ENCODE results near the gene THTPA. TPM values are rescaled to one million over a fixed set of nuclear protein-coding genes. Genes with fewer than 3 reads are reported as not detected.
"Not testable (repeated sequence)": the region's sequence is repeated elsewhere in the genome, so short reads cannot be mapped to it uniquely, and the experiment has no call there.

THTPA gene
- polyA plus RNA-seq, 1 donor = 34.8 TPM

- peaks cover 8% of the 10 kb centered on the region for H3K9me3 ChIP-seq (ENCODE audit: control insufficient read depth, low read depth, low read length)
- H3K27ac ChIP-seq (ENCODE audit: low read length) = no peak within 1 kb of the TSS
- H3K4me1 ChIP-seq (ENCODE audit: control insufficient read depth, insufficient read depth, low read length) = peaks cover 7% of the 10 kb centered on the region
- 18% methylated on average over 7 of the region's 18 CpGs for WGBS (ENCODE audit: insufficient coverage, low lambda C conversion rate)
- no peaks in the 10 kb centered on the region for H3K36me3 ChIP-seq (ENCODE audit: control insufficient read depth, insufficient read depth, low read length)
- H3K27me3 ChIP-seq (ENCODE audit: control insufficient read depth, insufficient read depth, low read length) = peaks cover 54% of the 10 kb centered on the region
- H3K4me3 ChIP-seq (ENCODE audit: low read length) = peak within 1 kb of the TSS; percentile 26
- DNase-seq = no peak
Observed at GRCh38 chr14:23578560-23579310, 22.7 kb downstream of the THTPA start, which contains the start of gene JPH4. Gene JPH4, minus strand, starts transcription at chr14:23578790. Its CDS starts 1,337 bp downstream, at chr14:23577453.

GRCh38 chr14:23579311-23579630 lies 23.2 kb downstream of the THTPA start:
- Histone ChIP-seq H3K27ac (ENCODE audit: low read length) (no peak overlapping the region), H3K36me3 (ENCODE audit: control insufficient read depth, insufficient read depth, low read length) (no peaks in the 10 kb centered on the region), H3K4me3 (ENCODE audit: low read length) (no peak overlapping the region), H3K9me3 (ENCODE audit: control insufficient read depth, low read depth, low read length) (peaks cover 8% of the 10 kb centered on the region), H3K27me3 (ENCODE audit: control insufficient read depth, insufficient read depth, low read length) (peaks cover 53% of the 10 kb centered on the region), H3K4me1 (ENCODE audit: control insufficient read depth, insufficient read depth, low read length) (peaks cover 7% of the 10 kb centered on the region)
- WGBS (ENCODE audit: insufficient coverage, low lambda C conversion rate) = no CpG with 5 or more reads among the region's 3 CpGs
- no peak for DNase-seq

- no peak overlapping the region for H3K27ac ChIP-seq (ENCODE audit: low read length)
- H3K4me1 ChIP-seq (ENCODE audit: control insufficient read depth, insufficient read depth, low read length) = peaks cover 7% of the 10 kb centered on the region
- peaks cover 48% of the 10 kb centered on the region for H3K27me3 ChIP-seq (ENCODE audit: control insufficient read depth, insufficient read depth, low read length)
- no peaks in the 10 kb centered on the region for H3K36me3 ChIP-seq (ENCODE audit: control insufficient read depth, insufficient read depth, low read length)
- peaks cover 8% of the 10 kb centered on the region for H3K9me3 ChIP-seq (ENCODE audit: control insufficient read depth, low read depth, low read length)
- DNase-seq = no peak
- H3K4me3 ChIP-seq (ENCODE audit: low read length) = no peak overlapping the region
Observed at GRCh38 chr14:23579739-23580138, 23.7 kb downstream of the THTPA start.

GRCh38 chr14:23580152-23580926 lies 24.3 kb downstream of the THTPA start:
- no CpG with 5 or more reads among the region's 24 CpGs for WGBS (ENCODE audit: insufficient coverage, low lambda C conversion rate)
- no peak overlapping the region for H3K4me3 ChIP-seq (ENCODE audit: low read length)
- no peak for DNase-seq
- H3K27me3 ChIP-seq (ENCODE audit: control insufficient read depth, insufficient read depth, low read length) = peaks cover 42% of the 10 kb centered on the region
- no peaks in the 10 kb centered on the region for H3K36me3 ChIP-seq (ENCODE audit: control insufficient read depth, insufficient read depth, low read length)
- peaks cover 7% of the 10 kb centered on the region for H3K4me1 ChIP-seq (ENCODE audit: control insufficient read depth, insufficient read depth, low read length)
- peaks cover 8% of the 10 kb centered on the region for H3K9me3 ChIP-seq (ENCODE audit: control insufficient read depth, low read depth, low read length)
- H3K27ac ChIP-seq (ENCODE audit: low read length) = no peak overlapping the region

GRCh38 chr14:23580948-23581281 lies 24.8 kb downstream of the THTPA start:
- Histone ChIP-seq H3K4me1 (ENCODE audit: control insufficient read depth, insufficient read depth, low read length) (peaks cover 7% of the 10 kb centered on the region), H3K27ac (ENCODE audit: low read length) (no peak overlapping the region), H3K27me3 (ENCODE audit: control insufficient read depth, insufficient read depth, low read length) (peaks cover 38% of the 10 kb centered on the region), H3K36me3 (ENCODE audit: control insufficient read depth, insufficient read depth, low read length) (no peaks in the 10 kb centered on the region), H3K4me3 (ENCODE audit: low read length) (no peak overlapping the region), H3K9me3 (ENCODE audit: control insufficient read depth, low read depth, low read length) (peaks cover 5% of the 10 kb centered on the region)
- no peak for DNase-seq
- no CpG with 5 or more reads among the region's 8 CpGs for WGBS (ENCODE audit: insufficient coverage, low lambda C conversion rate)

GRCh38 chr14:23582906-23583760 lies 27.1 kb downstream of the THTPA start:
- peaks cover 18% of the 10 kb centered on the region for H3K27me3 ChIP-seq (ENCODE audit: control insufficient read depth, insufficient read depth, low read length)
- H3K36me3 ChIP-seq (ENCODE audit: control insufficient read depth, insufficient read depth, low read length) = no peaks in the 10 kb centered on the region
- no peak for DNase-seq
- no peaks in the 10 kb centered on the region for H3K9me3 ChIP-seq (ENCODE audit: control insufficient read depth, low read depth, low read length)
- WGBS (ENCODE audit: insufficient coverage, low lambda C conversion rate) = no CpG with 5 or more reads among the region's 3 CpGs
- no peak overlapping the region for H3K4me3 ChIP-seq (ENCODE audit: low read length)
- no peaks in the 10 kb centered on the region for H3K4me1 ChIP-seq (ENCODE audit: control insufficient read depth, insufficient read depth, low read length)
- no peak overlapping the region for H3K27ac ChIP-seq (ENCODE audit: low read length)

GRCh38 chr14:23583761-23584526 lies 27.9 kb downstream of the THTPA start:
- no CpG with 5 or more reads among the region's 25 CpGs for WGBS (ENCODE audit: insufficient coverage, low lambda C conversion rate)

GRCh38 chr14:23584527-23585203 lies 28.6 kb downstream of the THTPA start:
- not testable (repeated sequence) for H3K27ac ChIP-seq (ENCODE audit: low read length); DNase-seq; H3K4me3 ChIP-seq (ENCODE audit: low read length); H3K9me3 ChIP-seq (ENCODE audit: control insufficient read depth, low read depth, low read length); H3K27me3 ChIP-seq (ENCODE audit: control insufficient read depth, insufficient read depth, low read length); H3K36me3 ChIP-seq (ENCODE audit: control insufficient read depth, insufficient read depth, low read length); H3K4me1 ChIP-seq (ENCODE audit: control insufficient read depth, insufficient read depth, low read length)
- no CpG with 5 or more reads among the region's 26 CpGs for WGBS (ENCODE audit: insufficient coverage, low lambda C conversion rate)

More at GRCh38 chr14:23583761-23584526, 27.9 kb downstream of the THTPA start:
- H3K27ac ChIP-seq (ENCODE audit: low read length); DNase-seq; H3K27me3 ChIP-seq (ENCODE audit: control insufficient read depth, insufficient read depth, low read length); H3K9me3 ChIP-seq (ENCODE audit: control insufficient read depth, low read depth, low read length); H3K4me3 ChIP-seq (ENCODE audit: low read length); H3K36me3 ChIP-seq (ENCODE audit: control insufficient read depth, insufficient read depth, low read length); H3K4me1 ChIP-seq (ENCODE audit: control insufficient read depth, insufficient read depth, low read length): not testable (repeated sequence)

- Histone ChIP-seq H3K27me3 (ENCODE audit: control insufficient read depth, insufficient read depth, low read length) (no peaks in the 10 kb centered on the region), H3K4me3 (ENCODE audit: low read length) (no peak overlapping the region), H3K36me3 (ENCODE audit: control insufficient read depth, insufficient read depth, low read length) (no peaks in the 10 kb centered on the region), H3K9me3 (ENCODE audit: control insufficient read depth, low read depth, low read length) (no peaks in the 10 kb centered on the region), H3K4me1 (ENCODE audit: control insufficient read depth, insufficient read depth, low read length) (peaks cover 5% of the 10 kb centered on the region), H3K27ac (ENCODE audit: low read length) (no peak overlapping the region)
- peak; percentile 88 to 91 for DNase-seq
- WGBS (ENCODE audit: insufficient coverage, low lambda C conversion rate) = no CpG with 5 or more reads among the region's 5 CpGs
Observed at GRCh38 chr14:23588884-23589598, 33.0 kb downstream of the THTPA start.
